ENCODE results near the gene CRB3. TPM values are rescaled to one million over a fixed set of nuclear protein-coding genes. Genes with fewer than 3 reads are reported as not detected.

The CRB3 gene
- total and polyA plus RNA-seq, 9 of the 15 experiments (the other 6 are each of a cell fraction or from before 2014, with no cell fraction given), result 0.49 TPM; not detected in 8

DNA sequence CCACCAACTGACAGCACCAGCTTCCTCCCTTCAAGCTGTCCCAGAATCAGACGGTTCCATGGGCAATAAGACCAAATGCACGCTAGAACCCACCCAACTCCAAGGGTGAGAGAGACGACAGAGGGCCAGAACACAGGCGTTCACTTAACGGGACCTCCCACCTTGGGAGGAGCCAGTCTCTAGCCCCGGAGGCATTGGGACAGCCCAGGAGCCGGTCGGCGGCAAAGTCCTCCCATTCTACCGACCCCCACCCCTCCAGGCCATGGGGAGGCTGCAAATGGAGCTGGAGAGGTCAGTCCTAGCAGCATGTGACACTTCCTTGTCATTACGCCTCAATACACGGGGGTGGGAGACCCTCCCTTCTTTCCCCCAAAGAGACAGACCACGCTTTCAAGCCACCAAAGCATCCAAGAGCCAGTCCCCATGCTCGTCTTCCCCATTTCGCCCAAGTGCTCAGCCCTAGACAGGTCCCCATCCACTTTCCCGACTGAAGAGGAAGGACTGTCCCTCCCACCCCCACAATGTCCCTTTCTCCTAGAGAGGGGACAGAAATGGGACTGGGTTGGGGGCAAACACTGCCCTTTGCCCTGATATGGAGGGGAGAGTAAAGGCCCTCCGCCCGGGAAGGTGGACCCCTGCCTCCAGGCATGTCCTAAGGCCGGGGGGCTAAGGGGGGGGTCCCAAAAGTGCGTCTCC, 40.4 kb upstream of the CRB3 start:
- in situ Hi-C loops (cut with MboI) (no loop called here), intact Hi-C loops (cut with micrococcal nuclease) (loop anchor here (10.0 kb wide), 2 partner anchors 109 to 259 kb away; no protein-coding TSS in a partner anchor)
- peak overlapping the region; percentile 80 to 92 for H3K9ac ChIP-seq (ENCODE audit: insufficient read depth in 1 of 2, low read depth in 2 of 2, low read length in 2 of 2)
- H3K36me3 ChIP-seq (ENCODE audit: control insufficient read depth, insufficient read depth, low read length), result peaks cover 47% of the 10 kb centered on the region
- H3K27ac ChIP-seq (ENCODE audit: extremely low read depth, low read depth, low read length), result peak overlapping the region; percentile 70
- H3K79me2 ChIP-seq (ENCODE audit: control insufficient read depth, insufficient read depth, low read length), result peaks cover 63% of the 10 kb centered on the region
- peak; percentile 87 for FAIRE-seq
- peak overlapping the region; percentile 82 for H3K4me3 ChIP-seq
- ChIA-PET POLR2A (interaction anchor here (0.7 to 2.4 kb wide), 3 partner anchors 9 to 147 kb away, joined by 3 to 16 read pairs (median 3); no protein-coding TSS in a partner anchor), CTCF (ENCODE audit: low intra/inter-chr PET ratio) (no interaction called here)
- WGBS (ENCODE audit: insufficient coverage, low coverage, missing lambda C conversion rate), result 0% methylated on average over 20 of the region's 20 CpGs
- peak overlapping the region; percentile 95 for H3K4me2 ChIP-seq (ENCODE audit: insufficient read depth, low read length)
- no peaks in the 10 kb centered on the region for H3K27me3 ChIP-seq (ENCODE audit: control insufficient read depth in 2 of 2, insufficient read depth in 2 of 2, low read length in 2 of 2)
- peak; percentile 43 to 76 (median 54) for DNase-seq (ENCODE audit: extremely low read depth in 1 of 4, low spot score in 3 of 4)
- no peak overlapping the region for H2AFZ ChIP-seq (ENCODE audit: low read depth, low read length)
- no peaks in the 10 kb centered on the region for H3K9me3 ChIP-seq (replicated peaks; ENCODE audit: control insufficient read depth, insufficient read depth, low read depth, low read length)
- H3K9me1 ChIP-seq (ENCODE audit: control insufficient read depth, insufficient read depth, low read length), result peaks cover 11% of the 10 kb centered on the region
- peaks cover 17 to 43% of the 10 kb centered on the region in 2 experiments for H3K4me1 ChIP-seq (replicated peaks in 1 of 2; ENCODE audit: control insufficient read depth in 2 of 2, insufficient read depth in 2 of 2, low read length in 2 of 2)
- BruUV-seq (replicated peaks), result no TSS peak
- peak; percentile 23 for ATAC-seq
- peaks cover 51% of the 10 kb centered on the region for H4K20me1 ChIP-seq (replicated peaks; ENCODE audit: control insufficient read depth, insufficient read depth, low read length)
- no peak for TF ChIP-seq CHCHD3 (CRISPR knock-in tag; IDR thresholded peaks at IDR 0.05)
- TF ChIP-seq RAD51 (IDR thresholded peaks at IDR 0.05; ENCODE audit: borderline replicate concordance, low read depth), result no peak
- peak; percentile 40; the same call in 1 of the 2 replicates for TF ChIP-seq ZNF263 (CRISPR knock-in tag; IDR thresholded peaks at IDR 0.05; ENCODE audit: borderline replicate concordance)
- peak; percentile 91; the same call in 1 of the 2 replicates for TF ChIP-seq ZNF282 (CRISPR knock-in tag; IDR thresholded peaks at IDR 0.05)
- no peak for TF ChIP-seq SMAD4 (CRISPR knock-in tag; conservative IDR thresholded peaks at IDR 0.05)
- no peak for TF ChIP-seq ILK (tag; IDR thresholded peaks at IDR 0.05; ENCODE audit: borderline replicate concordance, low read depth)
- TF ChIP-seq TFAP4 (CRISPR knock-in tag; IDR thresholded peaks at IDR 0.05; ENCODE audit: borderline replicate concordance), result 0 out of 2 replicates have a peak, but pooled peaks have one; percentile 10
- 0 out of 2 replicates have a peak, but pooled peaks have one; percentile 52 for TF ChIP-seq OTX1 (CRISPR knock-in tag; IDR thresholded peaks at IDR 0.05)
- TF ChIP-seq MXI1 (IDR thresholded peaks at IDR 0.05; ENCODE audit: low read depth, low read length), result peak; percentile 38; the same call in 1 of the 2 replicates
- peak; percentile 80 for TF ChIP-seq CHD1 (IDR thresholded peaks at IDR 0.05; ENCODE audit: low read length)
- no peak for TF ChIP-seq NUFIP1 (IDR thresholded peaks at IDR 0.05; ENCODE audit: partially characterized antibody)
- peak in 1 of 2 experiments; percentile 16; a peak in 1 of 4 replicates for TF ChIP-seq SIN3A (IDR thresholded peaks at IDR 0.05; ENCODE audit: borderline replicate concordance in 2 of 2, control insufficient read depth in 1 of 2, low read depth in 2 of 2, low read length in 2 of 2)
- TF ChIP-seq, protein P1, sequence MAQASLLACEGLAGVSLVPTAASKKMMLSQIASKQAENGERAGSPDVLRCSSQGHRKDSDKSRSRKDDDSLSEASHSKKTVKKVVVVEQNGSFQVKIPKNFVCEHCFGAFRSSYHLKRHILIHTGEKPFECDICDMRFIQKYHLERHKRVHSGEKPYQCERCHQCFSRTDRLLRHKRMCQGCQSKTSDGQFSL (CRISPR knock-in tag; IDR thresholded peaks at IDR 0.05), result no peak
- TF ChIP-seq, protein P1 (tag; IDR thresholded peaks at IDR 0.05), result peak in 1 of 2 experiments; percentile 47; a peak in 1 of 4 replicates
- TF ChIP-seq, protein P2, sequence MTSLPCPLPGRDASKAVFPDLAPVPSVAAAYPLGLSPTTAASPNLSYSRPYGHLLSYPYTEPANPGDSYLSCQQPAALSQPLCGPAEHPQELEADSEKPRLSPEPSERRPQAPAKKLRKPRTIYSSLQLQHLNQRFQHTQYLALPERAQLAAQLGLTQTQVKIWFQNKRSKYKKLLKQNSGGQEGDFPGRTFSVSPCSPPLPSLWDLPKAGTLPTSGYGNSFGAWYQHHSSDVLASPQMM (CRISPR knock-in tag; IDR thresholded peaks at IDR 0.05), result no peak
- TF ChIP-seq TAF1 (IDR thresholded peaks at IDR 0.05; ENCODE audit: control insufficient read depth, extremely low read depth, insufficient read depth, low read length, severe bottlenecking), result peak; percentile 31
- TF ChIP-seq KAT2B (IDR thresholded peaks at IDR 0.05; ENCODE audit: low read depth, low read length), result no peak

Data from K562 (cell line).